Measurements from ENCODE around the gene PEX6. TPM values are rescaled to one million over a fixed set of nuclear protein-coding genes. Genes with fewer than 3 reads are reported as not detected.

PEX6 gene
- polyA plus RNA-seq, 1 of the 3 experiments (the other 2 are of a cell fraction), result 15.3 TPM

DNA sequence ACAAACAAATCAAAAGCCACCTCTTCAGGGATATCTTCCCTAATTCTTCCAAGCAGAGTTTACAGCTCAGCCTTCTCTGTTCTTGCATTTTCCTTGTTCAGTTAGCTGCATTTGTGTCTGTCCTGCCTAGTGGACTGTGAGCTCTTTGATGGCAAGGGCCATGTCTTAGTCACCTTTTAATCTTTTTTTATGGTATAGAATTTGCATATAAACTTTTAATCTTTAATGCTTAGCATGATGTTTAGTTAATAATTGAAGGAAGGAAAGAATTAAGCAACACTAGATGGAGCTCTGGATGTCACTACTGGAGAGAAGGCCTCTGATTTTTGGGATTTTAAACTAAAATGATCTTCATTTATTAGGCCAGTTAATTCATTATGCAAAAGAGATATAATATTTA lies 17.5 kb upstream of the PEX6 start:
- Histone ChIP-seq H3K36me3 (replicated peaks in 1 of 2; ENCODE audit: control insufficient read depth in 1 of 2, insufficient read depth in 2 of 2, low read length in 1 of 2) (peaks cover under 1 to 2% of the 10 kb centered on the region in 2 experiments), H3F3A (replicated peaks; ENCODE audit: insufficient read depth) (peaks cover 7% of the 10 kb centered on the region), H4K20me1 (ENCODE audit: insufficient read depth) (no peaks in the 10 kb centered on the region), H2AFZ (ENCODE audit: low read depth) (no peak overlapping the region), H3K27ac (ENCODE audit: low read depth in 2 of 2, low read length in 1 of 2) (peak overlapping the region in 1 of 2 experiments; percentile 33; a peak in 1 of 4 replicates), H3K79me2 (ENCODE audit: insufficient read depth) (peaks cover 32% of the 10 kb centered on the region; the same call in 1 of the 2 replicates), H3K4me1 (ENCODE audit: control insufficient read depth in 1 of 2, insufficient read depth in 2 of 2, low read depth in 1 of 2, low read length in 1 of 2) (no peaks in the 10 kb centered on the region), H3K9me2 (no peaks in the 10 kb centered on the region), H3K4me3 (ENCODE audit: low read depth in 2 of 2, low read length in 1 of 2) (no peak overlapping the region), H3K9me3 (no peaks in the 10 kb centered on the region), H3K4me2 (no peak overlapping the region), H3K27me3 (ENCODE audit: insufficient read depth) (no peaks in the 10 kb centered on the region), H3K9ac (no peak overlapping the region)
- ChIA-PET CTCF (interaction anchor here (1.0 to 1.4 kb wide), 3 partner anchors 8 to 16 kb away, joined by 3 read pairs; no protein-coding TSS in a partner anchor), POLR2A (interaction anchor here (0.6 to 1.3 kb wide), 2 partner anchors 14 to 117 kb away, joined by 3 to 5 read pairs; partner anchors contain the start of gene RPL7L1)
- DNase-seq, result no peak
- TF ChIP-seq, protein P1, sequence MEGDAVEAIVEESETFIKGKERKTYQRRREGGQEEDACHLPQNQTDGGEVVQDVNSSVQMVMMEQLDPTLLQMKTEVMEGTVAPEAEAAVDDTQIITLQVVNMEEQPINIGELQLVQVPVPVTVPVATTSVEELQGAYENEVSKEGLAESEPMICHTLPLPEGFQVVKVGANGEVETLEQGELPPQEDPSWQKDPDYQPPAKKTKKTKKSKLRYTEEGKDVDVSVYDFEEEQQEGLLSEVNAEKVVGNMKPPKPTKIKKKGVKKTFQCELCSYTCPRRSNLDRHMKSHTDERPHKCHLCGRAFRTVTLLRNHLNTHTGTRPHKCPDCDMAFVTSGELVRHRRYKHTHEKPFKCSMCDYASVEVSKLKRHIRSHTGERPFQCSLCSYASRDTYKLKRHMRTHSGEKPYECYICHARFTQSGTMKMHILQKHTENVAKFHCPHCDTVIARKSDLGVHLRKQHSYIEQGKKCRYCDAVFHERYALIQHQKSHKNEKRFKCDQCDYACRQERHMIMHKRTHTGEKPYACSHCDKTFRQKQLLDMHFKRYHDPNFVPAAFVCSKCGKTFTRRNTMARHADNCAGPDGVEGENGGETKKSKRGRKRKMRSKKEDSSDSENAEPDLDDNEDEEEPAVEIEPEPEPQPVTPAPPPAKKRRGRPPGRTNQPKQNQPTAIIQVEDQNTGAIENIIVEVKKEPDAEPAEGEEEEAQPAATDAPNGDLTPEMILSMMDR (IDR thresholded peaks at IDR 0.05), result peak; percentile 30
- TF ChIP-seq TEAD4 (IDR thresholded peaks at IDR 0.05; ENCODE audit: borderline replicate concordance, insufficient read depth) (no peak), ELF1 (IDR thresholded peaks at IDR 0.05) (no peak)

DNA sequence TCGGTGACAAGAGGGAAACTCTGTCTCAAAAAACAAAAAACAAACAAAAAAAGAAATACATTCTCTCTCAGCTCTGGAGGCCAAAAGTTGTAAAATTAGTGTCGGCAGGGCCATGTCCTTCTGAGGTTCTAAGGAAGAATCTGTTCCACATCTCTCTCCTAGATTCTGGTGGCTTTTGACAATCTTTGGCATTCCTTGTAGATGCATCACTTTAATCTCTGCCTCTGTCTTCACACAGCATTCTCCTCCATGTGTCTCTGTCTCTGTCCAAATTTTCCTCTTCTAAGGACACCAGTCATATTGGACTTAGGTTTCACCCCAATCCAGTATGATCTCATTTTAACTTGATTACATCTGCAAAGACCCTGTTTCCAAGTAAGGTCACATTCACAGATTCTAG lies 14.5 kb upstream of the PEX6 start:
- Histone ChIP-seq H3K9me3 (no peaks in the 10 kb centered on the region), H3K4me2 (no peak overlapping the region), H3K9me2 (no peaks in the 10 kb centered on the region), H3K27ac (ENCODE audit: low read depth in 2 of 2, low read length in 1 of 2) (no peak overlapping the region), H3K27me3 (ENCODE audit: insufficient read depth) (no peaks in the 10 kb centered on the region), H3K4me3 (ENCODE audit: low read depth in 2 of 2, low read length in 1 of 2) (no peak overlapping the region), H3K9ac (no peak overlapping the region), H4K20me1 (ENCODE audit: insufficient read depth) (no peaks in the 10 kb centered on the region), H3K79me2 (ENCODE audit: insufficient read depth) (peaks cover 19% of the 10 kb centered on the region; the same call in 1 of the 2 replicates), H3F3A (replicated peaks; ENCODE audit: insufficient read depth) (peaks cover 7% of the 10 kb centered on the region), H2AFZ (ENCODE audit: low read depth) (no peak overlapping the region), H3K4me1 (ENCODE audit: control insufficient read depth in 1 of 2, insufficient read depth in 2 of 2, low read depth in 1 of 2, low read length in 1 of 2) (peaks cover 0 to 1% of the 10 kb centered on the region in 2 experiments; a peak in 2 of 4 replicates), H3K36me3 (replicated peaks in 1 of 2; ENCODE audit: control insufficient read depth in 1 of 2, insufficient read depth in 2 of 2, low read length in 1 of 2) (peaks cover 19 to 24% of the 10 kb centered on the region in 2 experiments)
- no peak for TF ChIP-seq ELF1 (IDR thresholded peaks at IDR 0.05)
- no peak for TF ChIP-seq FOXJ3 (CRISPR knock-in tag; IDR thresholded peaks at IDR 0.05)
- no peak for TF ChIP-seq POLR2AphosphoS5 (IDR thresholded peaks at IDR 0.05; ENCODE audit: low read depth, low read length)
- no peak for TF ChIP-seq NRF1 (IDR thresholded peaks at IDR 0.05; ENCODE audit: low read depth, low read length)
- TF ChIP-seq, protein P2, sequence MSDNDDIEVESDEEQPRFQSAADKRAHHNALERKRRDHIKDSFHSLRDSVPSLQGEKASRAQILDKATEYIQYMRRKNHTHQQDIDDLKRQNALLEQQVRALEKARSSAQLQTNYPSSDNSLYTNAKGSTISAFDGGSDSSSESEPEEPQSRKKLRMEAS (IDR thresholded peaks at IDR 0.05; ENCODE audit: low read depth), result no peak
- TF ChIP-seq, protein P3, sequence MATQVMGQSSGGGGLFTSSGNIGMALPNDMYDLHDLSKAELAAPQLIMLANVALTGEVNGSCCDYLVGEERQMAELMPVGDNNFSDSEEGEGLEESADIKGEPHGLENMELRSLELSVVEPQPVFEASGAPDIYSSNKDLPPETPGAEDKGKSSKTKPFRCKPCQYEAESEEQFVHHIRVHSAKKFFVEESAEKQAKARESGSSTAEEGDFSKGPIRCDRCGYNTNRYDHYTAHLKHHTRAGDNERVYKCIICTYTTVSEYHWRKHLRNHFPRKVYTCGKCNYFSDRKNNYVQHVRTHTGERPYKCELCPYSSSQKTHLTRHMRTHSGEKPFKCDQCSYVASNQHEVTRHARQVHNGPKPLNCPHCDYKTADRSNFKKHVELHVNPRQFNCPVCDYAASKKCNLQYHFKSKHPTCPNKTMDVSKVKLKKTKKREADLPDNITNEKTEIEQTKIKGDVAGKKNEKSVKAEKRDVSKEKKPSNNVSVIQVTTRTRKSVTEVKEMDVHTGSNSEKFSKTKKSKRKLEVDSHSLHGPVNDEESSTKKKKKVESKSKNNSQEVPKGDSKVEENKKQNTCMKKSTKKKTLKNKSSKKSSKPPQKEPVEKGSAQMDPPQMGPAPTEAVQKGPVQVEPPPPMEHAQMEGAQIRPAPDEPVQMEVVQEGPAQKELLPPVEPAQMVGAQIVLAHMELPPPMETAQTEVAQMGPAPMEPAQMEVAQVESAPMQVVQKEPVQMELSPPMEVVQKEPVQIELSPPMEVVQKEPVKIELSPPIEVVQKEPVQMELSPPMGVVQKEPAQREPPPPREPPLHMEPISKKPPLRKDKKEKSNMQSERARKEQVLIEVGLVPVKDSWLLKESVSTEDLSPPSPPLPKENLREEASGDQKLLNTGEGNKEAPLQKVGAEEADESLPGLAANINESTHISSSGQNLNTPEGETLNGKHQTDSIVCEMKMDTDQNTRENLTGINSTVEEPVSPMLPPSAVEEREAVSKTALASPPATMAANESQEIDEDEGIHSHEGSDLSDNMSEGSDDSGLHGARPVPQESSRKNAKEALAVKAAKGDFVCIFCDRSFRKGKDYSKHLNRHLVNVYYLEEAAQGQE (IDR thresholded peaks at IDR 0.05; ENCODE audit: low read depth, low read length), result no peak
- TF ChIP-seq EZH2phosphoT487 (IDR thresholded peaks at IDR 0.05; ENCODE audit: borderline replicate concordance, low read depth), result no peak
- TF ChIP-seq EP300 (IDR thresholded peaks at IDR 0.05; ENCODE audit: borderline replicate concordance in 1 of 2, low read depth in 1 of 2, low read length in 1 of 2), result no peak
- TF ChIP-seq FOSL2 (IDR thresholded peaks at IDR 0.05; ENCODE audit: borderline replicate concordance, low read depth), result no peak
- no peak for TF ChIP-seq RXRA (IDR thresholded peaks at IDR 0.05; ENCODE audit: borderline replicate concordance, low read depth)
- no peak for TF ChIP-seq YY1 (IDR thresholded peaks at IDR 0.05; ENCODE audit: low read depth)
- TF ChIP-seq RAD21 (IDR thresholded peaks at IDR 0.05; ENCODE audit: low read length), result no peak
- TF ChIP-seq, protein P4, sequence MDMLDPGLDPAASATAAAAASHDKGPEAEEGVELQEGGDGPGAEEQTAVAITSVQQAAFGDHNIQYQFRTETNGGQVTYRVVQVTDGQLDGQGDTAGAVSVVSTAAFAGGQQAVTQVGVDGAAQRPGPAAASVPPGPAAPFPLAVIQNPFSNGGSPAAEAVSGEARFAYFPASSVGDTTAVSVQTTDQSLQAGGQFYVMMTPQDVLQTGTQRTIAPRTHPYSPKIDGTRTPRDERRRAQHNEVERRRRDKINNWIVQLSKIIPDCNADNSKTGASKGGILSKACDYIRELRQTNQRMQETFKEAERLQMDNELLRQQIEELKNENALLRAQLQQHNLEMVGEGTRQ (IDR thresholded peaks at IDR 0.05; ENCODE audit: borderline replicate concordance, low read depth, low read length), result no peak
- no peak for TF ChIP-seq JUND (IDR thresholded peaks at IDR 0.05)
- no peak for TF ChIP-seq NFIC (IDR thresholded peaks at IDR 0.05; ENCODE audit: borderline replicate concordance)
- no peak for TF ChIP-seq GABPA (IDR thresholded peaks at IDR 0.05; ENCODE audit: low read depth)
- no peak for TF ChIP-seq MEF2A (IDR thresholded peaks at IDR 0.05; ENCODE audit: borderline replicate concordance, low read depth)
- no peak for TF ChIP-seq RCOR1 (IDR thresholded peaks at IDR 0.05; ENCODE audit: low read length)
- POLR2A ChIA-PET, result interaction anchor here (1.0 kb wide), 1 partner anchor 9 kb away, joined by 3 read pairs; the partner anchor contains the start of gene PPP2R5D
- whole genome bisulfite sequencing (ENCODE audit: low lambda C conversion rate), result 88% methylated on average over 2 of the region's 2 CpGs
- CTCF ChIA-PET, result no interaction called here
- no peak for DNase-seq

Data from SK-N-SH (cell line).